HepG2 (cell line): ENCODE results near the gene PRCD. TPM values are rescaled to one million over a fixed set of nuclear protein-coding genes. Genes with fewer than 3 reads are reported as not detected.
A peak's percentile ranks its signal among the peaks of the same experiment; 100 is the strongest.

ENCODE experiments used
- BHLHE40 ChIP-seq: IDR thresholded peaks from 2 replicates; pipeline ENCODE4 v1.6.1; 2011; ENCODE audit warnings: low read length, improper control_type of control experiment
- KLF12 ChIP-seq: sonication (generic); formaldehyde crosslinking; IDR thresholded peaks from 2 replicates; pipeline ENCODE4 v1.4.0; 2020; ENCODE audit warnings: missing genetic modification reagents, borderline replicate concordance
- PCBP1 ChIP-seq: fragments of 200-400 bp; formaldehyde crosslinking; IDR thresholded peaks from 2 replicates; pipeline ENCODE4 v1.6.1; 2017; ENCODE audit warnings: mild to moderate bottlenecking, low read depth, low read length, borderline replicate concordance
- POGZ ChIP-seq: sonication (generic); formaldehyde crosslinking; IDR thresholded peaks from 2 replicates; pipeline ENCODE4 v1.4.0; 2020; ENCODE audit warnings: mild to moderate bottlenecking, missing genetic modification reagents
- SOX6 ChIP-seq, 2 experiments: fragments of 450-650 bp in 1 of 2; sonication (generic) in 1 of 2; formaldehyde crosslinking in 1 of 2; IDR thresholded peaks; 2 replicates each; pipeline versions ENCODE4 v1.4.0 to v1.6.1; 2017 to 2020; ENCODE audit warnings: antibody characterized with exemption in 1 of 2, mild to moderate bottlenecking in 1 of 2, missing genetic modification reagents in 1 of 2
- ZNF878 ChIP-seq: sonication (generic); formaldehyde crosslinking; IDR thresholded peaks from 2 replicates; pipeline ENCODE4 v1.8.1; 2023; ENCODE audit warnings: mild to moderate bottlenecking, missing genetic modification reagents, moderate library complexity
- polyA plus RNA-seq, 8 experiments: library from polyadenylated mRNA; depleted of rRNA in 3 of 8; stranded (reverse) in 7 of 8; unstranded in 1 of 8; fragments of >200 nt; fragmentation: Illumina TruSeq in 4 of 8; extraction: Trizol in 4 of 8; gene quantifications; 2 replicates each; pipeline versions ENCODE4 v1.2.1 to v1.2.3, GENCODE V29; 2011 to 2016; ENCODE audit warnings: low read depth in 4 of 8, missing spikeins in 1 of 8, mixed read lengths in 1 of 8; ENCODE audit not compliant: insufficient read depth in 1 of 8
- total RNA-seq, 5 experiments: library from RNA; depleted of rRNA; stranded (reverse); fragments of >200 nt; fragmentation: Illumina TruSeq; extraction: Trizol; gene quantifications; 2 replicates each; pipeline ENCODE4 v1.2.3, GENCODE V29; 2016; ENCODE audit warnings: low read depth in 1 of 5
- TF ChIP-seq, protein P1 (sequence below): sonication (generic); formaldehyde crosslinking; IDR thresholded peaks from 2 replicates; pipeline ENCODE4 v1.4.0; 2020; ENCODE audit warnings: missing genetic modification reagents
- TF ChIP-seq, protein P2 (sequence below): sonication (generic); formaldehyde crosslinking; conservative IDR thresholded peaks from 2 replicates; pipeline ENCODE4 v1.4.0; 2020; ENCODE audit warnings: mild to moderate bottlenecking, missing genetic modification reagents, moderate library complexity
- TF ChIP-seq, protein P3 (sequence below): sonication (generic); formaldehyde crosslinking; IDR thresholded peaks from 2 replicates; pipeline ENCODE4; 2020; ENCODE audit warnings: missing genetic modification reagents, mild to moderate bottlenecking, borderline replicate concordance
- TF ChIP-seq, protein P4 (sequence below): IDR thresholded peaks from 2 replicates; pipeline ENCODE4 v1.6.1; 2016; ENCODE audit warnings: missing compliant biosample characterization, missing genetic modification reagents, borderline replicate concordance
- TF ChIP-seq, protein P5 (sequence below): IDR thresholded peaks from 2 replicates; pipeline ENCODE4 v1.6.1; 2016; ENCODE audit warnings: mild to moderate bottlenecking, missing biosample characterization, missing genetic modification reagents

Gene PRCD
- total and polyA plus RNA-seq, 2 of the 13 experiments (the other 11 are each of a cell fraction or from before 2014, with no cell fraction given) = 0.51 TPM; not detected in 1

DNA sequence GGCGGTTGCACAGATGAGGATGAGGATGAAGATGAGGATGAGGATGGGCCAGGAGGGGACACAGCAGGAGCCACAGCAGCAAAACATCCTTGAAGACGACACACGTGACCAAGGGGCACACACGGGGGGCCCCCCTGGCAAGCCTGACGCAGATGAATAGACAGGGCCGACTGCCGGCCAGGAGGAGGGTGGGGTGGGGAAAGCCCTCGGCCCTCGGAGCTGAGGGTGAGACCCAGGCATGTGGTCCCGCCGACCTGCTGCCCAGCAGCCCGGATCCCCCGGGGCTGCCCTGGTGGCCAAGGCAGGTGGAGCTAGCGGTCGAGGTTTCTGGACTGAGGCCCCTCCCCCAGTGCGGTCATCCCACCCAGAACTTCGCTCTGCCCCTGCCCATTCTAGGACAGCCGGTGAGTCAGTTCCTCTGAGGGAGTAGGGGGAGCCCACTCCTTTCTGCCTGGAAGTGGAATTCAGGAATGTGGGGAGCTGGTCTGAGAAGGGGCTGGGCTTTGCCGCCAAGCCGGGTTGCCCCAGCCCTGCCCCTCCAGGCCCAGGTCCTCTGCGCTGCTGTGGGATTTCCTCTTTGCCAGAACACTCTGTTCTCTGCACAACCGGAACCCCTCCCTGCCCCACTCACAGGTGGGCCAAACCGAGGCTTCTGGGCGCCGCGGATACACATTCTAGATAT, 12.3 kb upstream of the PRCD start (continued):
- TF ChIP-seq, protein P1, sequence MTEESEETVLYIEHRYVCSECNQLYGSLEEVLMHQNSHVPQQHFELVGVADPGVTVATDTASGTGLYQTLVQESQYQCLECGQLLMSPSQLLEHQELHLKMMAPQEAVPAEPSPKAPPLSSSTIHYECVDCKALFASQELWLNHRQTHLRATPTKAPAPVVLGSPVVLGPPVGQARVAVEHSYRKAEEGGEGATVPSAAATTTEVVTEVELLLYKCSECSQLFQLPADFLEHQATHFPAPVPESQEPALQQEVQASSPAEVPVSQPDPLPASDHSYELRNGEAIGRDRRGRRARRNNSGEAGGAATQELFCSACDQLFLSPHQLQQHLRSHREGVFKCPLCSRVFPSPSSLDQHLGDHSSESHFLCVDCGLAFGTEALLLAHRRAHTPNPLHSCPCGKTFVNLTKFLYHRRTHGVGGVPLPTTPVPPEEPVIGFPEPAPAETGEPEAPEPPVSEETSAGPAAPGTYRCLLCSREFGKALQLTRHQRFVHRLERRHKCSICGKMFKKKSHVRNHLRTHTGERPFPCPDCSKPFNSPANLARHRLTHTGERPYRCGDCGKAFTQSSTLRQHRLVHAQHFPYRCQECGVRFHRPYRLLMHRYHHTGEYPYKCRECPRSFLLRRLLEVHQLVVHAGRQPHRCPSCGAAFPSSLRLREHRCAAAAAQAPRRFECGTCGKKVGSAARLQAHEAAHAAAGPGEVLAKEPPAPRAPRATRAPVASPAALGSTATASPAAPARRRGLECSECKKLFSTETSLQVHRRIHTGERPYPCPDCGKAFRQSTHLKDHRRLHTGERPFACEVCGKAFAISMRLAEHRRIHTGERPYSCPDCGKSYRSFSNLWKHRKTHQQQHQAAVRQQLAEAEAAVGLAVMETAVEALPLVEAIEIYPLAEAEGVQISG (CRISPR knock-in tag) = no peak
- TF ChIP-seq, protein P2, sequence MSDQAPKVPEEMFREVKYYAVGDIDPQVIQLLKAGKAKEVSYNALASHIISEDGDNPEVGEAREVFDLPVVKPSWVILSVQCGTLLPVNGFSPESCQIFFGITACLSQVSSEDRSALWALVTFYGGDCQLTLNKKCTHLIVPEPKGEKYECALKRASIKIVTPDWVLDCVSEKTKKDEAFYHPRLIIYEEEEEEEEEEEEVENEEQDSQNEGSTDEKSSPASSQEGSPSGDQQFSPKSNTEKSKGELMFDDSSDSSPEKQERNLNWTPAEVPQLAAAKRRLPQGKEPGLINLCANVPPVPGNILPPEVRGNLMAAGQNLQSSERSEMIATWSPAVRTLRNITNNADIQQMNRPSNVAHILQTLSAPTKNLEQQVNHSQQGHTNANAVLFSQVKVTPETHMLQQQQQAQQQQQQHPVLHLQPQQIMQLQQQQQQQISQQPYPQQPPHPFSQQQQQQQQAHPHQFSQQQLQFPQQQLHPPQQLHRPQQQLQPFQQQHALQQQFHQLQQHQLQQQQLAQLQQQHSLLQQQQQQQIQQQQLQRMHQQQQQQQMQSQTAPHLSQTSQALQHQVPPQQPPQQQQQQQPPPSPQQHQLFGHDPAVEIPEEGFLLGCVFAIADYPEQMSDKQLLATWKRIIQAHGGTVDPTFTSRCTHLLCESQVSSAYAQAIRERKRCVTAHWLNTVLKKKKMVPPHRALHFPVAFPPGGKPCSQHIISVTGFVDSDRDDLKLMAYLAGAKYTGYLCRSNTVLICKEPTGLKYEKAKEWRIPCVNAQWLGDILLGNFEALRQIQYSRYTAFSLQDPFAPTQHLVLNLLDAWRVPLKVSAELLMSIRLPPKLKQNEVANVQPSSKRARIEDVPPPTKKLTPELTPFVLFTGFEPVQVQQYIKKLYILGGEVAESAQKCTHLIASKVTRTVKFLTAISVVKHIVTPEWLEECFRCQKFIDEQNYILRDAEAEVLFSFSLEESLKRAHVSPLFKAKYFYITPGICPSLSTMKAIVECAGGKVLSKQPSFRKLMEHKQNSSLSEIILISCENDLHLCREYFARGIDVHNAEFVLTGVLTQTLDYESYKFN = peak; percentile 47; the same call in 1 of the 2 replicates
- TF ChIP-seq ZNF878 (no peak), BHLHE40 (peak; percentile 55; the same call in 1 of the 2 replicates), SOX6 (IDR thresholded peaks at IDR 0.05) (no peak), SOX6 (CRISPR knock-in tag; IDR thresholded peaks at IDR 0.05) (peak; percentile 34; the same call in 1 of the 2 replicates), POGZ (CRISPR knock-in tag) (no peak), KLF12 (CRISPR knock-in tag) (no peak), PCBP1 (0 out of 2 replicates have a peak, but pooled peaks have one; percentile 57)
- TF ChIP-seq, protein P3, sequence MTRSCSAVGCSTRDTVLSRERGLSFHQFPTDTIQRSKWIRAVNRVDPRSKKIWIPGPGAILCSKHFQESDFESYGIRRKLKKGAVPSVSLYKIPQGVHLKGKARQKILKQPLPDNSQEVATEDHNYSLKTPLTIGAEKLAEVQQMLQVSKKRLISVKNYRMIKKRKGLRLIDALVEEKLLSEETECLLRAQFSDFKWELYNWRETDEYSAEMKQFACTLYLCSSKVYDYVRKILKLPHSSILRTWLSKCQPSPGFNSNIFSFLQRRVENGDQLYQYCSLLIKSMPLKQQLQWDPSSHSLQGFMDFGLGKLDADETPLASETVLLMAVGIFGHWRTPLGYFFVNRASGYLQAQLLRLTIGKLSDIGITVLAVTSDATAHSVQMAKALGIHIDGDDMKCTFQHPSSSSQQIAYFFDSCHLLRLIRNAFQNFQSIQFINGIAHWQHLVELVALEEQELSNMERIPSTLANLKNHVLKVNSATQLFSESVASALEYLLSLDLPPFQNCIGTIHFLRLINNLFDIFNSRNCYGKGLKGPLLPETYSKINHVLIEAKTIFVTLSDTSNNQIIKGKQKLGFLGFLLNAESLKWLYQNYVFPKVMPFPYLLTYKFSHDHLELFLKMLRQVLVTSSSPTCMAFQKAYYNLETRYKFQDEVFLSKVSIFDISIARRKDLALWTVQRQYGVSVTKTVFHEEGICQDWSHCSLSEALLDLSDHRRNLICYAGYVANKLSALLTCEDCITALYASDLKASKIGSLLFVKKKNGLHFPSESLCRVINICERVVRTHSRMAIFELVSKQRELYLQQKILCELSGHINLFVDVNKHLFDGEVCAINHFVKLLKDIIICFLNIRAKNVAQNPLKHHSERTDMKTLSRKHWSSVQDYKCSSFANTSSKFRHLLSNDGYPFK (CRISPR knock-in tag) = 0 out of 2 replicates have a peak, but pooled peaks have one; percentile 45
- TF ChIP-seq, protein P4, sequence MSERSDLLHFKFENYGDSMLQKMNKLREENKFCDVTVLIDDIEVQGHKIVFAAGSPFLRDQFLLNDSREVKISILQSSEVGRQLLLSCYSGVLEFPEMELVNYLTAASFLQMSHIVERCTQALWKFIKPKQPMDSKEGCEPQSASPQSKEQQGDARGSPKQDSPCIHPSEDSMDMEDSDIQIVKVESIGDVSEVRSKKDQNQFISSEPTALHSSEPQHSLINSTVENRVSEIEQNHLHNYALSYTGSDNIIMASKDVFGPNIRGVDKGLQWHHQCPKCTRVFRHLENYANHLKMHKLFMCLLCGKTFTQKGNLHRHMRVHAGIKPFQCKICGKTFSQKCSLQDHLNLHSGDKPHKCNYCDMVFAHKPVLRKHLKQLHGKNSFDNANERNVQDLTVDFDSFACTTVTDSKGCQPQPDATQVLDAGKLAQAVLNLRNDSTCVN (CRISPR knock-in tag) = peak; percentile 51; the same call in 1 of the 2 replicates
- TF ChIP-seq, protein P5, sequence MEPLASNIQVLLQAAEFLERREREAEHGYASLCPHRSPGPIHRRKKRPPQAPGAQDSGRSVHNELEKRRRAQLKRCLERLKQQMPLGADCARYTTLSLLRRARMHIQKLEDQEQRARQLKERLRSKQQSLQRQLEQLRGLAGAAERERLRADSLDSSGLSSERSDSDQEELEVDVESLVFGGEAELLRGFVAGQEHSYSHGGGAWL (CRISPR knock-in tag) = 0 out of 2 replicates have a peak, but pooled peaks have one; percentile 47
